Neural crest cell (in vitro differentiated cells): ENCODE data around the gene RDH13. TPM values are rescaled to one million over a fixed set of nuclear protein-coding genes. Genes with fewer than 3 reads are reported as not detected.

ENCODE experiments used
- DNase-seq: peaks from one replicate; pipeline ENCODE4 v3.0.0; 2021; ENCODE audit warnings: low read depth, mixed read lengths, low spot score
- H3K27ac Mint-ChIP-seq: one replicate; pipeline ENCODE4 v1.8.0; 2021; ENCODE audit warnings: mild to moderate bottlenecking, mixed read lengths; ENCODE audit not compliant: unreplicated experiment
- H3K27me3 Mint-ChIP-seq: 2 replicates; pipeline ENCODE4 v1.8.0; 2021; ENCODE audit warnings: low read depth, mild to moderate bottlenecking, mixed read lengths
- H3K36me3 Mint-ChIP-seq: 2 replicates; pipeline ENCODE4 v1.8.0; 2021; ENCODE audit warnings: low read depth, mild to moderate bottlenecking, mixed read lengths
- H3K4me1 Mint-ChIP-seq: 2 replicates; pipeline ENCODE4 v1.8.0; 2021; ENCODE audit warnings: mixed read lengths
- H3K4me3 Mint-ChIP-seq: one replicate; pipeline ENCODE4 v1.8.0; 2021; ENCODE audit warnings: mild to moderate bottlenecking, mixed read lengths
- H3K9me3 Mint-ChIP-seq: 2 replicates; pipeline ENCODE4 v1.8.0; 2021; ENCODE audit warnings: mixed read lengths
- total RNA-seq: library from RNA; stranded (reverse); gene quantifications from 2 replicates; pipeline ENCODE4 v1.2.1, GENCODE V29; 2021
- TF ChIP-seq, protein P1 (sequence below): fragments of 200-600 bp; sonication (generic); conservative IDR thresholded peaks from 2 replicates; pipeline ENCODE4 v1.5.0; 2021; ENCODE audit warnings: antibody characterized with exemption, mild to moderate bottlenecking

Gene RDH13
- total RNA-seq, 1 donor from 2014 or later = 19.9 TPM

DNA sequence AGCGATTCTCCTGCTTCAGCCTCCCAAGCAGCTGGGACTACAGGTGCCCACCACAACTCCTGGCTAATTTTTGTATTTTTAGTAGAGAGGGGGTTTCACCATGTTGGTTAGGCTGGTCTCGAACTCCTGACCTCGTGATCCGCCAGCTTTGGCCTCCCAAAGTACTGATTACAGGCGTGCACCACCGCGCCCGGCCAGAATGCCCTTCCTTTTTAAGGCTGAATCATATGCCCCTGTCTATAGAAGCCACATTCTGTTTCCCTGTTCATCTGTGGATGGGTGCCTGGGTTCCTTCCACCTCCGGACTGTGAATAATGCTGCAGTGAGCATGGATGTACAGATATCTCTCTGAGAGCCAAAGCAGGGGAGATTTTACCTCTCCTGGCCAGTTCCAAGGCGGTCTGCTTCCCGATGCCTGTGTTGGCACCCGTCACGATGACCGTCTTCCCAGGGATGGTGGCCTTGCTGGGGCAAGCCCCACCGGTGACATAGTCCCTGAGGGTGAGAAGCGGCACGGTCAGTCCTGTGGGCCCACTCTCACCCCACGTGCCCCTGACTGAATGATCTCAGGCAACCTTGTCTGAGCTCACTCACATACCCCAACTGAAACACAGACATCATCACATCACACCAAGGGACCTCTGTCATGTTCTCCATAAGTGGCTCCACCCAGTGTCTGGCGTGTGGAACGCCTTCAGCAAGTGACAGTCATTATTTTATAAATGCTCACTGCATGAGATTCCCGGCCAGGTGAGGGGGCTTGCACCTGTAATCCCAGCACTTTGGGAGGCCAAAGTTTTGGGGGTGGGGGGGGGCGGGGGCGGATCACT, 4.0 kb downstream of the RDH13 start:
- Mint-ChIP-seq H3K9me3 (peaks cover 3% of the 10 kb centered on the region), H3K4me3 (no peak overlapping the region), H3K27ac (no peak overlapping the region), H3K27me3 (peaks cover 9% of the 10 kb centered on the region), H3K36me3 (peaks cover 20% of the 10 kb centered on the region), H3K4me1 (peaks cover 9% of the 10 kb centered on the region)
- TF ChIP-seq, protein P1, sequence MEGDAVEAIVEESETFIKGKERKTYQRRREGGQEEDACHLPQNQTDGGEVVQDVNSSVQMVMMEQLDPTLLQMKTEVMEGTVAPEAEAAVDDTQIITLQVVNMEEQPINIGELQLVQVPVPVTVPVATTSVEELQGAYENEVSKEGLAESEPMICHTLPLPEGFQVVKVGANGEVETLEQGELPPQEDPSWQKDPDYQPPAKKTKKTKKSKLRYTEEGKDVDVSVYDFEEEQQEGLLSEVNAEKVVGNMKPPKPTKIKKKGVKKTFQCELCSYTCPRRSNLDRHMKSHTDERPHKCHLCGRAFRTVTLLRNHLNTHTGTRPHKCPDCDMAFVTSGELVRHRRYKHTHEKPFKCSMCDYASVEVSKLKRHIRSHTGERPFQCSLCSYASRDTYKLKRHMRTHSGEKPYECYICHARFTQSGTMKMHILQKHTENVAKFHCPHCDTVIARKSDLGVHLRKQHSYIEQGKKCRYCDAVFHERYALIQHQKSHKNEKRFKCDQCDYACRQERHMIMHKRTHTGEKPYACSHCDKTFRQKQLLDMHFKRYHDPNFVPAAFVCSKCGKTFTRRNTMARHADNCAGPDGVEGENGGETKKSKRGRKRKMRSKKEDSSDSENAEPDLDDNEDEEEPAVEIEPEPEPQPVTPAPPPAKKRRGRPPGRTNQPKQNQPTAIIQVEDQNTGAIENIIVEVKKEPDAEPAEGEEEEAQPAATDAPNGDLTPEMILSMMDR = no peak
- no peak for DNase-seq

DNA sequence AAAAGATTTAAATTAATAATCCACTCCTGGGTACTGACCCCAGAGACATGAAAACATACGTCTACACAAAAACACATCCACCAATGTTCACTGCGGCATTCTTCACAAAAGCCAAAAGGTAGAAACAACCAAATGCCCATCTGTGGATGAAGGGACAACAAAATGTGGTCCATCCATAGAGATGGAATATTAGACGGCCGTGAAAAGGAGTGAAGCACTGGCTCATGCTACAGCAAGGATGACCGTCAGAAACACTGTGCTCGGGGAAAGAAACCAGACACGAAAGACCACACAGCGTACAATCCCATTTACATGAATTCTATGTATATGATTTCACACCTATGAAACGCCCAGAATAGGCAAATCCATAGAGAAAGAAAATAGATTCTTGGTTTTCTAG, 6.1 kb downstream of the RDH13 start:
- no peaks in the 10 kb centered on the region for H3K27me3 Mint-ChIP-seq
- no peak overlapping the region for H3K4me3 Mint-ChIP-seq
- H3K27ac Mint-ChIP-seq = no peak overlapping the region
- no peaks in the 10 kb centered on the region for H3K4me1 Mint-ChIP-seq
- DNase-seq = no peak
- H3K9me3 Mint-ChIP-seq = no peaks in the 10 kb centered on the region
- H3K36me3 Mint-ChIP-seq = peaks cover 20% of the 10 kb centered on the region
- TF ChIP-seq, protein P1 = no peak

DNA sequence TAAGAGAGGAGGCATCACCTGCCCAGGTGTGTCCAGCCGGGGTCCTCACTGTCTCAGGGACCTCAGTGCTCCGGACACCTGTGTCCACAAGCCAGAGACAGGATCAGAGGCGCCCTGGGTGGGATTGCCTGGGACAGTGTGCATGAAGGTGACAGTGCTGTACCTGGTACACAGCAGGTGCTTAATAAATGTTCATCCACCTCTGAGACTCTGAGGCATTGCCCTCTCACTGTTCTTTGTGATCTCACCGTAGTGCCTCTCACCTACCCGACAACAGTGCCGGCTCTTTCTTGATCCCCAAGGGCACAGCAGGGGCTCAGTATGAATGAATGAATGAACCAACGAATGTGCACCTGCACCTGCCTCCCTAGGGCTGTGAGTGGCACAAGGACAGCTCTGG, 9.2 kb downstream of the RDH13 start:
- no peak for DNase-seq
- Mint-ChIP-seq H3K4me1 (no peaks in the 10 kb centered on the region), H3K27ac (no peak overlapping the region), H3K4me3 (no peak overlapping the region), H3K36me3 (peaks cover 16% of the 10 kb centered on the region), H3K27me3 (no peaks in the 10 kb centered on the region), H3K9me3 (no peaks in the 10 kb centered on the region)
- TF ChIP-seq, protein P1 = no peak

- peaks cover 4% of the 10 kb centered on the region for H3K36me3 Mint-ChIP-seq
- no peak for DNase-seq
- no peaks in the 10 kb centered on the region for H3K4me1 Mint-ChIP-seq
- H3K27me3 Mint-ChIP-seq = no peaks in the 10 kb centered on the region
- no peak overlapping the region for H3K27ac Mint-ChIP-seq
- no peak overlapping the region for H3K4me3 Mint-ChIP-seq
- TF ChIP-seq, protein P1 = no peak
- no peaks in the 10 kb centered on the region for H3K9me3 Mint-ChIP-seq
Observed at GRCh38 chr19:55050749-55051532, 12.0 kb downstream of the RDH13 start.

DNA sequence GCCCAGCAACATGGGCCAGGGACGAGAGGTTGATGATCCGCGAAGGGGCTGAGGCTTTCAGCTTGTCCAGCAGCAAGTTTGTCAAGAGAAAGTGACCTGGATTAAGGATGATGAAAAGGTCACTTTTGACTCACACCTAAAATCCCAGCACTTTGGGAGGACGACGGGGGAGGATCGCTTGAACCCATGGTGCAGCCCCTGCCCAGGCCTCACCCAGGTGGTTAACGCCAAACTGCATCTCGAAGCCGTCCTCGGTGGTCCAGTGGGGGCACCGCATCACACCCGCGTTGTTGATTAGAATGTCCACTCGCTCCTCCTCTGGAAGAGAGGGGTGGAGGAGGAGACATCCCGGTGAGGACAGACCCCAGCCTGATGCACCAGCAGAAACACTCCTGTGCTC, 14.5 kb downstream of the RDH13 start:
- H3K9me3 Mint-ChIP-seq = no peaks in the 10 kb centered on the region
- H3K36me3 Mint-ChIP-seq = peaks cover 2% of the 10 kb centered on the region
- no peaks in the 10 kb centered on the region for H3K27me3 Mint-ChIP-seq
- no peaks in the 10 kb centered on the region for H3K4me1 Mint-ChIP-seq
- no peak overlapping the region for H3K27ac Mint-ChIP-seq
- no peak overlapping the region for H3K4me3 Mint-ChIP-seq
- TF ChIP-seq, protein P1 = no peak
- no peak for DNase-seq
